ENCODE data around the gene LGR5. TPM values are rescaled to one million over a fixed set of nuclear protein-coding genes. Genes with fewer than 3 reads are reported as not detected.

The LGR5 gene
- total RNA-seq, 1 experiment from 2014 or later: not detected

GRCh38 chr12:71455028-71455737, 15.6 kb downstream of the LGR5 start:
- CTCF ChIA-PET: no interaction called here
- POLR2A ChIA-PET (ENCODE audit: unreplicated experiment): no interaction called here
- BruUV-seq (replicated peaks): no TSS peak

DNA sequence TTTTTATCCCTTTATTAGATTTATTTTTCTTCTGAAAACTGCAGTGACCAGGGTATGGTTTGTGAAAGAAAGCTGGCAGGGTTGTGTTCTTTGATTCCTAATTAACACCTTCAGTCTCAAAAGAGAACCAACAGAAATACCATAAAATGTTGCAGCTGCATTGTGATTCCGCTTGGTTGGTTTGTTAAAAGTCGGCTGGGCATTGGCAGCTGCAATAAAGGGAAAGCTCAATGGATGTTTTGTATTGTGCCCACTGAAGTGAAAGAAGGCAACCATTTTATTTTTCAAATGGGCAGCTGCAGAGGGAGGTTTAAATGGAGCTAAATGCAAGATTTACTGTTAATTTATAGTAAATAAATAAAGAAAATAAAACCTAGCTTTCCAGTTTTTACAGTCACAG, 16.7 kb downstream of the LGR5 start:
- Histone ChIP-seq H4K20me1 (ENCODE audit: insufficient read depth) (no peaks in the 10 kb centered on the region), H3K27ac (no peak overlapping the region), H3K79me2 (ENCODE audit: low read depth) (no peaks in the 10 kb centered on the region), H3K9me2 (ENCODE audit: insufficient read depth) (no peaks in the 10 kb centered on the region), H2AFZ (no peak overlapping the region), H3K27me3 (ENCODE audit: insufficient read depth, low read depth) (peaks cover 7% of the 10 kb centered on the region; the same call in 1 of the 2 replicates), H3K4me2 (no peak overlapping the region), H3K9me3 (ENCODE audit: insufficient read depth, low read depth) (no peaks in the 10 kb centered on the region), H3K36me3 (ENCODE audit: low read depth) (no peaks in the 10 kb centered on the region), H3K4me1 (replicated peaks; ENCODE audit: insufficient read depth) (no peaks in the 10 kb centered on the region), H3K4me3 (no peak overlapping the region), H3F3A (ENCODE audit: insufficient read depth, low read depth) (no peaks in the 10 kb centered on the region)
- intact Hi-C loops (cut with micrococcal nuclease; ENCODE audit: unreplicated experiment): no loop called here
- BruUV-seq (replicated peaks): no TSS peak
- TF ChIP-seq EZH2 (IDR thresholded peaks at IDR 0.05; ENCODE audit: low read depth) (no peak), CTCF (conservative IDR thresholded peaks at IDR 0.05) (no peak)
- ChIA-PET CTCF (interaction anchor here (0.6 kb wide), 1 partner anchor 147 kb away, joined by 6 read pairs; no protein-coding TSS in a partner anchor), POLR2A (ENCODE audit: unreplicated experiment) (no interaction called here)
- DNase-seq: no peak

More at GRCh38 chr12:71455028-71455737, 15.6 kb downstream of the LGR5 start:
- Histone ChIP-seq H3K27me3 (ENCODE audit: insufficient read depth, low read depth) (peaks cover 7% of the 10 kb centered on the region; the same call in 1 of the 2 replicates), H3K27ac (no peak overlapping the region), H3K36me3 (ENCODE audit: low read depth) (no peaks in the 10 kb centered on the region), H2AFZ (no peak overlapping the region), H3K4me1 (replicated peaks; ENCODE audit: insufficient read depth) (no peaks in the 10 kb centered on the region), H3K9me2 (ENCODE audit: insufficient read depth) (no peaks in the 10 kb centered on the region), H4K20me1 (ENCODE audit: insufficient read depth) (no peaks in the 10 kb centered on the region), H3F3A (ENCODE audit: insufficient read depth, low read depth) (no peaks in the 10 kb centered on the region), H3K79me2 (ENCODE audit: low read depth) (no peaks in the 10 kb centered on the region), H3K9me3 (ENCODE audit: insufficient read depth, low read depth) (no peaks in the 10 kb centered on the region), H3K4me2 (no peak overlapping the region), H3K4me3 (no peak overlapping the region)
- intact Hi-C loops (cut with micrococcal nuclease; ENCODE audit: unreplicated experiment): no loop called here
- TF ChIP-seq CTCF (conservative IDR thresholded peaks at IDR 0.05) (no peak), EZH2 (IDR thresholded peaks at IDR 0.05; ENCODE audit: low read depth) (no peak)
- no peak for DNase-seq

- no peak overlapping the region for H3K27ac ChIP-seq
- no peak overlapping the region for H3K4me2 ChIP-seq
- CTCF ChIA-PET: no interaction called here
- H3K79me2 ChIP-seq (ENCODE audit: low read depth): no peaks in the 10 kb centered on the region
- H2AFZ ChIP-seq: no peak overlapping the region
- peaks cover 7% of the 10 kb centered on the region; the same call in 1 of the 2 replicates for H3K27me3 ChIP-seq (ENCODE audit: insufficient read depth, low read depth)
- no peaks in the 10 kb centered on the region for H3K9me2 ChIP-seq (ENCODE audit: insufficient read depth)
- no peak for TF ChIP-seq EZH2 (IDR thresholded peaks at IDR 0.05; ENCODE audit: low read depth)
- no peak for TF ChIP-seq CTCF (conservative IDR thresholded peaks at IDR 0.05)
- H3K4me3 ChIP-seq: no peak overlapping the region
- no peaks in the 10 kb centered on the region for H3K36me3 ChIP-seq (ENCODE audit: low read depth)
- intact Hi-C loops (cut with micrococcal nuclease; ENCODE audit: unreplicated experiment): no loop called here
- no peaks in the 10 kb centered on the region for H4K20me1 ChIP-seq (ENCODE audit: insufficient read depth)
- no peaks in the 10 kb centered on the region for H3F3A ChIP-seq (ENCODE audit: insufficient read depth, low read depth)
- H3K9me3 ChIP-seq (ENCODE audit: insufficient read depth, low read depth): no peaks in the 10 kb centered on the region
- BruUV-seq (replicated peaks): no TSS peak
- H3K4me1 ChIP-seq (replicated peaks; ENCODE audit: insufficient read depth): no peaks in the 10 kb centered on the region
- no peak for DNase-seq
- POLR2A ChIA-PET (ENCODE audit: unreplicated experiment): no interaction called here
These were observed 17.4 kb downstream of the LGR5 start for GRCh38 chr12:71456990-71457389.
